Ovary (tissue), 9 donors: ENCODE results near the gene RMDN3. TPM values are rescaled to one million over a fixed set of nuclear protein-coding genes. Genes with fewer than 3 reads are reported as not detected.

Source experiments
- DNase-seq, 5 donors: peaks; one replicate each; pipeline ENCODE4 v3.0.0-alpha.2; 2019 to 2020
- H3K27ac ChIP-seq, 2 donors: fragments of 200-600 bp; one replicate each; pipeline versions ENCODE4 v1.5.1 to v1.8.0; 2019 to 2022
- H3K27me3 ChIP-seq: fragments of 200-600 bp; one replicate; pipeline ENCODE4 v1.8.0; 2022
- H3K36me3 ChIP-seq: fragments of 200-600 bp; sonication (generic); one replicate; pipeline ENCODE4 v1.5.1; 2019
- H3K4me1 ChIP-seq: one replicate; pipeline ENCODE4 v1.8.1; 2013; ENCODE audit warnings: mild to moderate bottlenecking, moderate library complexity; ENCODE audit not compliant: insufficient read depth
- H3K4me3 ChIP-seq: fragments of 200-600 bp; sonication (generic); one replicate; pipeline ENCODE4 v1.5.1; 2017
- H3K9me3 ChIP-seq, 2 donors: fragments of 200-600 bp in 1 of 2; sonication (generic) in 1 of 2; one replicate each; pipeline versions ENCODE4 v1.5.1 to v1.8.1; 2013 to 2019; ENCODE audit warnings: mild to moderate bottlenecking in 1 of 2, moderate library complexity in 1 of 2
- CTCF ChIP-seq, 3 donors: fragments of 450-650 bp in 2 of 3; fragments of 200-600 bp in 1 of 3; IDR thresholded peaks; one replicate each; pipeline versions ENCODE4 v1.5.1 to v1.8.0; 2016 to 2022; ENCODE audit warnings: antibody characterized with exemption in 3 of 3, mild to moderate bottlenecking in 1 of 3
- EP300 ChIP-seq: sonication (generic); formaldehyde crosslinking; IDR thresholded peaks from one replicate; pipeline ENCODE4 v1.6.1; 2017; ENCODE audit warnings: antibody characterized with exemption
- POLR2A ChIP-seq: fragments of 450-650 bp; IDR thresholded peaks from one replicate; pipeline ENCODE4 v1.6.1; 2017; ENCODE audit warnings: antibody characterized with exemption, mild to moderate bottlenecking, moderate library complexity
- WGBS, 3 donors: extraction: QIAGEN DNeasy Blood & Tissue Kit in 1 of 3; methylation state at CpG; one replicate each; pipeline versions ENCODE4 v1.1.5 to v1.1.7; 2013 to 2017; 5-methylcytosine and 5-hydroxymethylcytosine counted together
- intact Hi-C, 4 donors: fragments of 100-400 bp; cut with DNase I; formaldehyde crosslinking; loops; one replicate each; pipeline versions ENCODE4 v1.11.0 to v1.15.1; 2022 to 2023
- polyA plus RNA-seq, 2 donors: library from polyadenylated mRNA; stranded (reverse); fragments of 200-250 nt in 1 of 2; fragments of 350-450 nt in 1 of 2; fragmentation: Illumina TruSeq in 1 of 2; extraction: RNeasy Lipid Tissue Mini Kit (QIAGEN cat#74804) in 1 of 2; gene quantifications; one replicate each; pipeline ENCODE4 v1.2.3, GENCODE V29; 2013 to 2014
- total RNA-seq, 7 donors: library from RNA; depleted of rRNA in 2 of 7; stranded (reverse); fragments of >200 nt in 2 of 7; fragmentation: NEBNext Ultra II Directional in 3 of 7; extraction: Animal tissue kit (Norgen Biotek cat#: 25700) in 3 of 7; gene quantifications; one replicate each; pipeline versions ENCODE4 v1.1.0 to v1.2.4, GENCODE V29; 2016 to 2023
- donor health status: DM: no; HTN: no; CAD: no; lungs with moderate emphysema.
- donor health status: DM: no; HTN: no; CAD: no.
- donor health status: Bipolar disorder and iron deficiency.
- donor health status: DM: yes; HTN: yes; CAD: no.
- donor health status: DM: no; HTN: no; CAD: no.
- donor health status: DM: yes; HTN: yes; CAD: no.

The RMDN3 gene
- total and polyA plus RNA-seq, 9 donors = 19.2 to 35.6 (median 23.5) TPM

- Histone ChIP-seq H3K4me1 (peaks cover 1% of the 10 kb centered on the region), H3K4me3 (no peak overlapping the region), H3K27ac (no peak overlapping the region), H3K27me3 (no peaks in the 10 kb centered on the region), H3K36me3 (no peaks in the 10 kb centered on the region), H3K9me3 (no peaks in the 10 kb centered on the region)
- 44 to 54% (median 49%) methylated on average over 6 of the region's 6 CpGs for WGBS, 3 donors
- no peak for DNase-seq
- TF ChIP-seq EP300 = no peak
- no peak for TF ChIP-seq CTCF (IDR thresholded peaks at IDR 0.05)
- intact Hi-C loops = loop anchor here in 1 of 4 donors (10.0 kb wide), 1 partner anchor 192 kb away; the partner anchor contains the start of genes CCDC32 and RPUSD2
Observed at GRCh38 chr15:40756938-40757337, 1.9 kb upstream of the RMDN3 start.

- TF ChIP-seq POLR2A (no peak), EP300 (no peak), CTCF (IDR thresholded peaks at IDR 0.05) (no peak)
- DNase-seq = no peak
- Histone ChIP-seq H3K36me3 (no peaks in the 10 kb centered on the region), H3K27me3 (no peaks in the 10 kb centered on the region), H3K4me3 (peak overlapping the region; percentile 68), H3K9me3 (no peaks in the 10 kb centered on the region), H3K27ac (peak overlapping the region; percentile 22 to 83), H3K4me1 (peaks cover 1% of the 10 kb centered on the region)
- intact Hi-C loops = loop anchor here in 1 of 4 donors (10.0 kb wide), 1 partner anchor 191 kb away; the partner anchor contains the start of genes CCDC32 and RPUSD2
- WGBS, 3 donors = 56 to 68% (median 59%) methylated on average over 10 of the region's 10 CpGs
Observed at GRCh38 chr15:40755812-40756208, 756 bp upstream of the RMDN3 start.

GRCh38 chr15:40754574-40754882 is 526 bp downstream of the RMDN3 start:
- Histone ChIP-seq H3K4me1 (peaks cover 1% of the 10 kb centered on the region), H3K36me3 (no peaks in the 10 kb centered on the region), H3K27me3 (no peaks in the 10 kb centered on the region), H3K27ac (peak overlapping the region; percentile 44 to 57), H3K4me3 (peak overlapping the region; percentile 68), H3K9me3 (no peaks in the 10 kb centered on the region)
- intact Hi-C loops = loop anchor here in 2 of 4 donors (5.0 to 10.0 kb wide), 2 partner anchors 58 to 190 kb away; partner anchors contain the start of genes CCDC32 (in 1 of the 2) and RPUSD2 (in 1 of the 2)
- WGBS, 3 donors = 0% methylated on average over 22 of the region's 22 CpGs
- DNase-seq = peak in 3 of 5 donors; percentile 45 to 60 (median 48)
- TF ChIP-seq CTCF (IDR thresholded peaks at IDR 0.05) (no peak), EP300 (no peak), POLR2A (no peak)

- TF ChIP-seq CTCF (IDR thresholded peaks at IDR 0.05) = no peak
- no peak for TF ChIP-seq POLR2A
- no peak for TF ChIP-seq EP300
- Histone ChIP-seq H3K27me3 (no peaks in the 10 kb centered on the region), H3K4me3 (no peak overlapping the region), H3K9me3 (no peaks in the 10 kb centered on the region), H3K4me1 (peaks cover 1% of the 10 kb centered on the region), H3K27ac (no peak overlapping the region), H3K36me3 (no peaks in the 10 kb centered on the region)
- 82 to 92% (median 90%) methylated on average over 12 of the region's 12 CpGs for WGBS, 3 donors
- DNase-seq = no peak
- intact Hi-C loops = loop anchor here in 2 of 4 donors (5.0 to 10.0 kb wide), 2 partner anchors 61 to 187 kb away; partner anchors contain the start of genes CCDC32 (in 1 of the 2) and RPUSD2 (in 1 of the 2)
Observed at GRCh38 chr15:40751745-40752144, 3.3 kb downstream of the RMDN3 start.
